ENCODE results near the gene GPR4.

GPR4 gene

GRCh38 chr19:45547211-45547770 is 54.7 kb downstream of the GPR4 start:
- no peak for DNase-seq

- no peak for DNase-seq
Measured at GRCh38 chr19:45542234-45542668, 59.8 kb downstream of the GPR4 start.
